Activated CD8-positive, alpha-beta T cell treated with anti-CD3 and anti-CD28 coated beads for 36 hours (primary cell): ENCODE data around the gene MED9. TPM values are rescaled to one million over a fixed set of nuclear protein-coding genes. Genes with fewer than 3 reads are reported as not detected.

Experiments used
- ATAC-seq: fragments of 200-7000 bp; cut with Tn5 transposase; one replicate; pipeline ENCODE4 v1.10.0; 2021; ENCODE audit warnings: mild to moderate bottlenecking, moderate library complexity
- CTCF ChIA-PET: fragments of 350-600 bp; sonication (Branson Sonifier 250); formaldehyde crosslinking; loops from one replicate; lab custom pipeline; 2021; ENCODE audit warnings: antibody characterized with exemption; lab: Charles Lee
- POLR2A ChIA-PET: fragments of 350-600 bp; sonication (Branson Sonifier 250); formaldehyde crosslinking; loops from one replicate; lab custom pipeline; 2021; ENCODE audit warnings: antibody characterized with exemption; lab: Charles Lee
- DNase-seq: peaks from one replicate; pipeline ENCODE4 v3.0.0-alpha.2; 2020
- H3K27ac Mint-ChIP-seq: one replicate; pipeline ENCODE4 v1.8.0; 2021; ENCODE audit warnings: mild to moderate bottlenecking, mixed read lengths
- H3K27me3 Mint-ChIP-seq: one replicate; pipeline ENCODE4 v1.8.0; 2021; ENCODE audit warnings: mixed read lengths
- H3K36me3 Mint-ChIP-seq: one replicate; pipeline ENCODE4 v1.8.0; 2021; ENCODE audit warnings: low read depth, mixed read lengths
- H3K4me1 Mint-ChIP-seq: one replicate; pipeline ENCODE4 v1.8.0; 2021; ENCODE audit warnings: low read depth, mixed read lengths
- H3K4me3 Mint-ChIP-seq: one replicate; pipeline ENCODE4 v1.8.0; 2021; ENCODE audit warnings: mild to moderate bottlenecking, moderate library complexity, mixed read lengths
- H3K9me3 Mint-ChIP-seq: one replicate; pipeline ENCODE4 v1.8.0; 2021; ENCODE audit warnings: mixed read lengths
- intact Hi-C: fragments of 100-400 bp; cut with micrococcal nuclease; formaldehyde crosslinking; loops from one replicate; pipeline ENCODE4 v1.10.0; 2022
- total RNA-seq, 2 experiments: library from RNA; stranded (reverse); gene quantifications; one replicate each; pipeline ENCODE4 v1.2.3, GENCODE V29; 2021
- TF ChIP-seq, protein P1 (sequence below): fragments of 200-600 bp; IDR thresholded peaks from one replicate; pipeline ENCODE4 v1.8.0; 2022; ENCODE audit warnings: antibody characterized with exemption, mild to moderate bottlenecking

The MED9 gene
- total RNA-seq, 2 experiments from 2014 or later: 14.2 to 14.7 TPM

DNA sequence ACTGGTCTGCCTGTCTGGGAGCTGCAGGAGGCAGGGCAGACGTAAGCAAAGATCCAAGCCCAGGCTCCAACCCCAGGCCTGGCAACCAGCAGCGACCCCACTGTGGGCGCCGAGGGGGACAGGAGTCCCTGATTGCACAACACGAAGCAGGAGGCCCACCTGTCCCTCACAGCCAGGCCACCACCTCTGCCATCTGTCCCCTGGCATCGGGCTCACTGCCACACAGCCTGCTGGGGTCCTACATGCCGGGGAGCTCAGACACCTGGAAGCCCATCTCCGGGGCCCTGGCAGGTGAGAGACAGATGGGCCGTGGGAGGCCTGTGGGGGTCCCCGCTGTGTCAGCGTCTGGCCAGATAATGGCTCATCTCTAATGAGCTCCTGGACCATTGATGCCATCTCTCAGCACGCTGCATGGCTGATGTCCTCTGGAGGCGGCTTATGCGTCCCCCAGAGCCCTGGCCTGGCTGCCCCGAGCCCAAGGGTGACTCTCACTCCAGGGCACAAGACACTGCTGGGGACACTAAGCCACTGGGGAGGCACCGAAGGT lies 30.7 kb downstream of the MED9 start:
- ChIA-PET POLR2A (interaction anchor here (0.7 kb wide), 1 partner anchor 29 kb away, joined by 3 read pairs; no protein-coding TSS in a partner anchor), CTCF (interaction anchor here (1.1 kb wide), 1 partner anchor 10 kb away, joined by 4 read pairs; no protein-coding TSS in a partner anchor)
- H3K27ac Mint-ChIP-seq: no peak overlapping the region
- intact Hi-C loops: no loop called here
- no peaks in the 10 kb centered on the region for H3K27me3 Mint-ChIP-seq
- no peaks in the 10 kb centered on the region for H3K36me3 Mint-ChIP-seq
- H3K4me3 Mint-ChIP-seq: no peak overlapping the region
- DNase-seq: no peak
- H3K4me1 Mint-ChIP-seq: peaks cover 14% of the 10 kb centered on the region
- no peak for ATAC-seq
- TF ChIP-seq, protein P1, sequence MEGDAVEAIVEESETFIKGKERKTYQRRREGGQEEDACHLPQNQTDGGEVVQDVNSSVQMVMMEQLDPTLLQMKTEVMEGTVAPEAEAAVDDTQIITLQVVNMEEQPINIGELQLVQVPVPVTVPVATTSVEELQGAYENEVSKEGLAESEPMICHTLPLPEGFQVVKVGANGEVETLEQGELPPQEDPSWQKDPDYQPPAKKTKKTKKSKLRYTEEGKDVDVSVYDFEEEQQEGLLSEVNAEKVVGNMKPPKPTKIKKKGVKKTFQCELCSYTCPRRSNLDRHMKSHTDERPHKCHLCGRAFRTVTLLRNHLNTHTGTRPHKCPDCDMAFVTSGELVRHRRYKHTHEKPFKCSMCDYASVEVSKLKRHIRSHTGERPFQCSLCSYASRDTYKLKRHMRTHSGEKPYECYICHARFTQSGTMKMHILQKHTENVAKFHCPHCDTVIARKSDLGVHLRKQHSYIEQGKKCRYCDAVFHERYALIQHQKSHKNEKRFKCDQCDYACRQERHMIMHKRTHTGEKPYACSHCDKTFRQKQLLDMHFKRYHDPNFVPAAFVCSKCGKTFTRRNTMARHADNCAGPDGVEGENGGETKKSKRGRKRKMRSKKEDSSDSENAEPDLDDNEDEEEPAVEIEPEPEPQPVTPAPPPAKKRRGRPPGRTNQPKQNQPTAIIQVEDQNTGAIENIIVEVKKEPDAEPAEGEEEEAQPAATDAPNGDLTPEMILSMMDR: no peak
- no peaks in the 10 kb centered on the region for H3K9me3 Mint-ChIP-seq

DNA sequence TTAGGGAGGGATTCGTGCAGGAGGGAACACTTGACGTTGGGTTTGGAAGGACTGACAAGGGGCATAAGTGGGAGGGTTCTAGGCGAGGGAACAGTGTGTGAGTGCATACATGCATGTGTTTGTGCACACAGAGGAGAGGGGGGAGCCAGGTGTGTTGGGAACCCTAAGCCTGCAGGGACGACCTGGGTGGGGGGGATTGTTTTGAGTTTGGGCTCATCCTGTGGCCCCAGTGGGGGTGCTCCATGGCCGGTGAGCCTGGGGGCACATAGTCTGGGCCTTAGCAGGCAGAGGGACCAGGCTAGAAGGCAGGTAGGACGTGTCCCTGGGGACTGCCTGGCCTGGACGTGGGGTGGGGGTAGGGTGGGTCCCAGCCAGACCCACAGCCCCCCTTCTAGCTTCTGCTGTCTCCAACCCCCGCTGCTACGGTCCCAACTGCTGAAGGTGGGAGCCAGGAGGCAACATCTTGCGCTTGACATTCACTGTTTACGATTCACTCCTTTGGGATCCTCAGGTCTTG lies 31.3 kb downstream of the MED9 start:
- no peak for DNase-seq
- CTCF ChIA-PET: no interaction called here
- no peaks in the 10 kb centered on the region for H3K36me3 Mint-ChIP-seq
- H3K4me3 Mint-ChIP-seq: no peak overlapping the region
- peaks cover 14% of the 10 kb centered on the region for H3K4me1 Mint-ChIP-seq
- intact Hi-C loops: no loop called here
- no peak for ATAC-seq
- H3K9me3 Mint-ChIP-seq: no peaks in the 10 kb centered on the region
- POLR2A ChIA-PET: interaction anchor here (0.7 kb wide), 1 partner anchor 28 kb away, joined by 3 read pairs; no protein-coding TSS in a partner anchor
- TF ChIP-seq, protein P1: no peak
- no peak overlapping the region for H3K27ac Mint-ChIP-seq
- no peaks in the 10 kb centered on the region for H3K27me3 Mint-ChIP-seq

DNA sequence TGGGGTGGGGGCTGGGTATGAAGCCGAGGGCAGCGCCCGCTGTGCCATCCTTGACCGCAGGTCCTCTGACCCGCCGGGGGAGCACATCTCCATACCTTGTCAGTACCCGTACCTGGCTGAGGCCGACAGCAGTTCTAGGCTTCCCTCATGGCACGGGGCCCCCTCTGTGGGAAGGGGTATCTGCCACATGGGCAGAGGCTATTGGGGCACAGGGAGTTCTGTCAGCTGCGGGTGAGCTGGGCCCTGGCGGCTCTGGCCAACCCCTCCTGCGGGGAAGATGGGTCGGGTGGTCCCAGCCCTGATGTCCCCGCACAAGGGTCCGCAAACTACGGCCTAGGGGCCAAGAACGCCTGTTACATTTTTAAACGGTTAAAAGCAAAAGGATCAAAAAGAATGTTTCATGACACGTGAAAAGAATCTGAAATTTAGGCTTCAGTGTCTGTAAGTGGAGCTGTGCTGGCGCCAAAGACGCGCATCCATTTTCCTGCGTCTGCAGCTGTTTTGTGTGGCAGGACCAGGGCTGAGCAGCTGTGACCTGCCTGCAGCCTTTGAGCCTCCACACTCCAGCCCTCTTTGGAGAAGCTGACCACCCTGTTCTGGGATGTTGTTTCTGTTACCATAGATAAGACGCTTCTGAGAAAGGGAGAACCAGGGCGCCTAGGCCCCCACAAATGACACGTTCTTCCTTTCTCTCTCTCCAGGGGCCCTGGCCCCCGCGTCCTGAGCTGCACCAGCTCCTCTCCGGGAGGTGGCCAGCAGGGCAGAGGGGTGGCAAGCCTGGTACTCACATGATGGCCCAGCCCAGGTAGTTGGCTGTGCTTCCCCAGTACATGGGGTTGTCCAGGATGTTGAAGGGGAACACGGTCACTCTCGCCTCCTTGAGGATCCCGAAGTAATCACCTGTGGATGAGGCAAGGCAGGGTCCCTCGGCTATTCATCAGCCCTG lies 32.1 kb downstream of the MED9 start:
- no peaks in the 10 kb centered on the region for H3K9me3 Mint-ChIP-seq
- peaks cover 14% of the 10 kb centered on the region for H3K4me1 Mint-ChIP-seq
- CTCF ChIA-PET: interaction anchor here (0.8 kb wide), 2 partner anchors 12 to 154 kb away, joined by 3 to 4 read pairs; no protein-coding TSS in a partner anchor
- DNase-seq: no peak
- POLR2A ChIA-PET: no interaction called here
- intact Hi-C loops: no loop called here
- no peak overlapping the region for H3K27ac Mint-ChIP-seq
- no peaks in the 10 kb centered on the region for H3K36me3 Mint-ChIP-seq
- ATAC-seq: no peak
- TF ChIP-seq, protein P1: no peak
- H3K27me3 Mint-ChIP-seq: no peaks in the 10 kb centered on the region
- H3K4me3 Mint-ChIP-seq: no peak overlapping the region

DNA sequence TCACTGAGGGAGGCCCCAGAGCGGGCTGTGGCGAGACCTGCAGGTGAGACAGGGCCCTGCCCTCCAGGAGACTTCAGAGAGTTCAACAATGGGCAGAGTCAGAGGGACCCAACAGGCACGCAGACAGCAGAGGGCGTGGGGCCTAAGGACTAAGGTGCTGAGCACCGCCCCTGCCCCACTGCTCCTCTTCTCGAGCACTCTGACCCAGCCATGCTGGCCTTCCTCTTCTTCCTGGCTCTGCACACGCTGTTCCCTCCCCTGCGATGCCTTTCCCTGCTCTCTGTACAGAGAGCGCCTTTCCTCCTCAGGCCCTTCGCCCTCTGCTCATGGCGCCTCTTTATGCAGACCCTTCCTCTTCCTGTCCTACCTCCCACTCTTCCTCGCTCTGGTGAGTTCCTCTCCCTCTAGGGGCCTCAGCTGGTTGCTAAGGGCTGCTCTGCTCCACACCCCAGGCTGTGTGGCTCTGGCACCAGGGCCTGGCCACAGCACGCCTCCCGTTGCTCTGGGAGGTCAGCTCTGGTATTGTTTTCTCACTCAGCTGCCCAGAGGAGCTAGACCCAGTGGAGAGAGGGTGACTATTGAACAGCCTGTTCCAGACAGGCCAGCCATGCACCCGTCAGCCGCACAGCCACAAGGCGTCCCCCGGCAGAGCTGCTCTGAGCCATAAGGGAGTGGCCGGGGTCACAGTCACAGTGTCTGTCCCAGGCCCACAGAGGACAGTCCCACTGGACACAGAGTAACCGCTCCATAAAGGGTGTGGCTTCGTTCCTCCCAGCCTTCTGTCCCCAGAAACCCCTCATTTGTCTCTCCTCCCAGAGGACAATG lies 33.0 kb downstream of the MED9 start:
- peaks cover 14% of the 10 kb centered on the region for H3K4me1 Mint-ChIP-seq
- H3K4me3 Mint-ChIP-seq: no peak overlapping the region
- TF ChIP-seq, protein P1: no peak
- H3K27me3 Mint-ChIP-seq: no peaks in the 10 kb centered on the region
- ATAC-seq (no peak), DNase-seq (no peak)
- no peaks in the 10 kb centered on the region for H3K36me3 Mint-ChIP-seq
- ChIA-PET CTCF (interaction anchor here (0.8 to 2.4 kb wide), 4 partner anchors 13 to 155 kb away, joined by 3 to 11 read pairs (median 4); no protein-coding TSS in a partner anchor), POLR2A (interaction anchor here (1.6 kb wide), 1 partner anchor 81 kb away, joined by 4 read pairs; the partner anchor contains the start of gene PEMT)
- no peaks in the 10 kb centered on the region for H3K9me3 Mint-ChIP-seq
- H3K27ac Mint-ChIP-seq: peak overlapping the region; percentile 69
- intact Hi-C loops: no loop called here
